ENCODE data around the gene ARHGAP11A. TPM values are rescaled to one million over a fixed set of nuclear protein-coding genes. Genes with fewer than 3 reads are reported as not detected.
"Not testable (repeated sequence)": the region's sequence is repeated elsewhere in the genome, so short reads cannot be mapped to it uniquely, and the experiment has no call there.

Gene ARHGAP11A, protein sequence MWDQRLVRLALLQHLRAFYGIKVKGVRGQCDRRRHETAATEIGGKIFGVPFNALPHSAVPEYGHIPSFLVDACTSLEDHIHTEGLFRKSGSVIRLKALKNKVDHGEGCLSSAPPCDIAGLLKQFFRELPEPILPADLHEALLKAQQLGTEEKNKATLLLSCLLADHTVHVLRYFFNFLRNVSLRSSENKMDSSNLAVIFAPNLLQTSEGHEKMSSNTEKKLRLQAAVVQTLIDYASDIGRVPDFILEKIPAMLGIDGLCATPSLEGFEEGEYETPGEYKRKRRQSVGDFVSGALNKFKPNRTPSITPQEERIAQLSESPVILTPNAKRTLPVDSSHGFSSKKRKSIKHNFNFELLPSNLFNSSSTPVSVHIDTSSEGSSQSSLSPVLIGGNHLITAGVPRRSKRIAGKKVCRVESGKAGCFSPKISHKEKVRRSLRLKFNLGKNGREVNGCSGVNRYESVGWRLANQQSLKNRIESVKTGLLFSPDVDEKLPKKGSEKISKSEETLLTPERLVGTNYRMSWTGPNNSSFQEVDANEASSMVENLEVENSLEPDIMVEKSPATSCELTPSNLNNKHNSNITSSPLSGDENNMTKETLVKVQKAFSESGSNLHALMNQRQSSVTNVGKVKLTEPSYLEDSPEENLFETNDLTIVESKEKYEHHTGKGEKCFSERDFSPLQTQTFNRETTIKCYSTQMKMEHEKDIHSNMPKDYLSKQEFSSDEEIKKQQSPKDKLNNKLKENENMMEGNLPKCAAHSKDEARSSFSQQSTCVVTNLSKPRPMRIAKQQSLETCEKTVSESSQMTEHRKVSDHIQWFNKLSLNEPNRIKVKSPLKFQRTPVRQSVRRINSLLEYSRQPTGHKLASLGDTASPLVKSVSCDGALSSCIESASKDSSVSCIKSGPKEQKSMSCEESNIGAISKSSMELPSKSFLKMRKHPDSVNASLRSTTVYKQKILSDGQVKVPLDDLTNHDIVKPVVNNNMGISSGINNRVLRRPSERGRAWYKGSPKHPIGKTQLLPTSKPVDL
- total RNA-seq (25.2 TPM), polyA plus RNA-seq (4.4 TPM)
- long read RNA-seq, donor 1, result 0 reads
- long read RNA-seq, donor 2, result 0 reads
- long read RNA-seq, donor 3, full-length matches to known transcripts, result 3 of 13 reads
- long read RNA-seq, donor 3, partial matches to known transcripts, result 10 of 13 reads
- long read RNA-seq, donor 3, other reads (novel, unspliced or antisense), result 0 of 13 reads
- long read RNA-seq, donor 4, full-length matches to known transcripts, result 1 of 1 reads
- long read RNA-seq, donor 4, partial matches to known transcripts, result 0 of 1 reads
- long read RNA-seq, donor 4, other reads (novel, unspliced or antisense), result 0 of 1 reads
- long read RNA-seq, donor 5, full-length matches to known transcripts, result 4 of 30 reads
- long read RNA-seq, donor 5, partial matches to known transcripts, result 26 of 30 reads
- long read RNA-seq, donor 5, other reads (novel, unspliced or antisense), result 0 of 30 reads
- long read RNA-seq, donor 6, full-length matches to known transcripts, result 4 of 27 reads
- long read RNA-seq, donor 6, partial matches to known transcripts, result 23 of 27 reads
- long read RNA-seq, donor 6, other reads (novel, unspliced or antisense), result 0 of 27 reads
- long read RNA-seq, donor 7, full-length matches to known transcripts, result 6 of 20 reads
- long read RNA-seq, donor 7, partial matches to known transcripts, result 14 of 20 reads
- long read RNA-seq, donor 7, other reads (novel, unspliced or antisense), result 0 of 20 reads
- long read RNA-seq, donor 8, partial matches to known transcripts, result 0 of 2 reads
- long read RNA-seq, donor 8, other reads (novel, unspliced or antisense), result 0 of 2 reads
- long read RNA-seq, donor 9, full-length matches to known transcripts, result 3 of 22 reads
- long read RNA-seq, donor 9, partial matches to known transcripts, result 19 of 22 reads
- long read RNA-seq, donor 9, other reads (novel, unspliced or antisense), result 0 of 22 reads
- long read RNA-seq, donor 10, full-length matches to known transcripts, result 4 of 14 reads
- long read RNA-seq, donor 10, partial matches to known transcripts, result 10 of 14 reads
- long read RNA-seq, donor 10, other reads (novel, unspliced or antisense), result 0 of 14 reads

DNA sequence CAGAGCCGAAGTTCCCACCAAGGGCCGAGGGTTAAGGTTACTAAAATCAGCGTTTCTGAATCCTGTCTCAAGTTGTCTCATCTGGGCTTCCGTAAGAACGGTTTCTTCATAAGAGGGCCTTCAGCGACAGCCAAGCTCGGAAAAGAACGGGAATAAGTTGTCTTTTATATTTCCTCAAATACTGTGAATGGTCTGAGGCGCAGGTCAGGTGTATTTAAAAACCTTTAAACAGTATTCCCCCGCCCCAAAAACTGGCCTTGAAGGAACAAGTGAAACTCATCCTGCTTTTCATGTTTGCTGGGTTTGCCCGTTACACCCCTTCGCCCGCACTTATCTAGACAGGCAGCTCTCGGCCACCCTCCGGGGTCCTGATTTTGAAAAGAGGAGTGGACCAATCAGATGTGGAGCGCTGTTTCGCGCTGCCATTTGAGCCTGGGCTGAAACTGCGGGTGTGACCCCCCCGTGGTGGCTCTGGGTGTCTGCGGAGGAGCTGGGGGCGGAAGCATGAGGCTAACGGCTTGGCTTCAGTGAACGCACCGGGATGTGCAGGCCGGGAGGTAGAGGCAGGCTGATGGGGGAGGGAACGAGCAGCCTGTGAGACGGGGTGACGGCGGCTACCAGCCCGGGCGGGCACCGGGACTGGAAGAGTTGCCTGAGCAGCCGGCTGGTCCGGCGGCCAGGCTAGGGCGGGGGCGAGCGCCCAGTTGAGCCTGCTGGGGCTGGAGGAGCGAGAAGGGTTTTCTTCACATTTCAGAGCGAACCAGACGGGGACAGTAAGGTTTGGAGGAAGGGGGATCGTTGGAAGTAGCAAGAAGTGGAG, at the start of gene ARHGAP11A:
Gene ARHGAP11A (plus strand): TSS at position 454 of the 820 bp plus-strand sequence. CDS start 708 bp downstream, outside the sequence.
- peak within 1 kb of the TSS; percentile 67 to 87 for H3K27ac ChIP-seq (ENCODE audit: low read depth in 1 of 2, low read length in 1 of 2)
- not testable (repeated sequence) for H3K9me3 ChIP-seq (ENCODE audit: control insufficient read depth in 2 of 2, insufficient read depth in 1 of 2, low read length in 1 of 2); H3K36me3 ChIP-seq (ENCODE audit: control insufficient read depth in 2 of 2, insufficient read depth in 2 of 2, low read length in 1 of 2); H3K27me3 ChIP-seq (ENCODE audit: control insufficient read depth in 2 of 2, insufficient read depth in 1 of 2, low read length in 1 of 2); H3K4me1 ChIP-seq (ENCODE audit: control insufficient read depth in 2 of 2, insufficient read depth in 2 of 2, low read length in 2 of 2)
- under 1% methylated on average over 33 of the region's 43 CpGs for WGBS
- peak; percentile 80 to 97 (median 89) for DNase-seq (ENCODE audit: low read depth in 6 of 9, low spot score in 9 of 9)
- peak within 1 kb of the TSS; percentile 50 to 63 for H3K4me3 ChIP-seq (ENCODE audit: low read length in 2 of 2)

DNA sequence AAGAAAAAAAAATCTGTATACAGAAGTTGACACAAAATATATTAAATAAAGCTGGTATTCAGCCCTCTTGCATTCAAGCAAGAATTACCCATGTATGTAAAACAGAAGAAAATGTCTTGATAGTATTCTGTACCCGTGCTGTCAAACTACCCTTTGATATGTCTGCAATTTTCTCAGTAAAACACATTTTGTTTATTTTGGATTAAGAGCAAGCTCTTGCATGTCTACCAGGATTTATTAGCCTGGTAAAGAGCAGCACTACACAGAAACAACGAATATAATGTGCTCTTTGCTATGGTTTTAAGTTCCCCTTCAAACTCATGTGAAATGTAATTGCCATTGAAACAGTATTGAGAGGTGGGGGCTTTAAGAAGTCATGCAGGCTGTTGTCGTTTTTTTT, 46.3 kb upstream of the ARHGAP11A start:
- H3K4me1 ChIP-seq (ENCODE audit: control insufficient read depth in 2 of 2, insufficient read depth in 2 of 2, low read length in 2 of 2); H3K36me3 ChIP-seq (ENCODE audit: control insufficient read depth in 2 of 2, insufficient read depth in 2 of 2, low read length in 1 of 2); H3K4me3 ChIP-seq (ENCODE audit: low read length in 2 of 2); H3K27ac ChIP-seq (ENCODE audit: low read depth in 1 of 2, low read length in 1 of 2); H3K27me3 ChIP-seq (ENCODE audit: control insufficient read depth in 2 of 2, insufficient read depth in 1 of 2, low read length in 1 of 2); H3K9me3 ChIP-seq (ENCODE audit: control insufficient read depth in 2 of 2, insufficient read depth in 1 of 2, low read length in 1 of 2); DNase-seq (ENCODE audit: low read depth in 6 of 9, low spot score in 9 of 9): not testable (repeated sequence)
- 85% methylated on average over 1 of the region's 3 CpGs for WGBS

DNA sequence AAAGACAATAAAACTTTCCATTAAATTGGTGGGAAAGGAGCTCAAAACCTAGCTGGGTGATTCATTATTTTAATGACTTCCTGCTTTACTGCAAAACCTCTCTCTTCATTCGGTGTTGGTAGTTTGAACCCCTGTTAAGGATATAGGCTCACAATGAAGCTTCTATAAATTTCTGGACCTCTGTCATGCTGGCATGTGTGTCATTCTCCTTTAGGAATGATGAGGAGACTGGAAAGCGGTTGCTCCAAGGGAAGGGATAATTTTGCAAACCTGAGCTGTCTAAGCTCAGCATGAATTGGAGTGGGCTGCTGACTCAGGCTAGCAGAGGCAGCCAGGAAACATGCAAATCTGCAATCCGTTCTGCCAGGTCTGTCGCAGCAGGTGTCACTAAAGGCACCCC, 36.8 kb upstream of the ARHGAP11A start:
- H3K27ac ChIP-seq (ENCODE audit: low read depth in 1 of 2, low read length in 1 of 2); H3K4me3 ChIP-seq (ENCODE audit: low read length in 2 of 2); DNase-seq (ENCODE audit: low read depth in 6 of 9, low spot score in 9 of 9); H3K27me3 ChIP-seq (ENCODE audit: control insufficient read depth in 2 of 2, insufficient read depth in 1 of 2, low read length in 1 of 2); H3K4me1 ChIP-seq (ENCODE audit: control insufficient read depth in 2 of 2, insufficient read depth in 2 of 2, low read length in 2 of 2); H3K36me3 ChIP-seq (ENCODE audit: control insufficient read depth in 2 of 2, insufficient read depth in 2 of 2, low read length in 1 of 2); H3K9me3 ChIP-seq (ENCODE audit: control insufficient read depth in 2 of 2, insufficient read depth in 1 of 2, low read length in 1 of 2): not testable (repeated sequence)
- WGBS, result 15% methylated on average over 2 of the region's 4 CpGs

DNA sequence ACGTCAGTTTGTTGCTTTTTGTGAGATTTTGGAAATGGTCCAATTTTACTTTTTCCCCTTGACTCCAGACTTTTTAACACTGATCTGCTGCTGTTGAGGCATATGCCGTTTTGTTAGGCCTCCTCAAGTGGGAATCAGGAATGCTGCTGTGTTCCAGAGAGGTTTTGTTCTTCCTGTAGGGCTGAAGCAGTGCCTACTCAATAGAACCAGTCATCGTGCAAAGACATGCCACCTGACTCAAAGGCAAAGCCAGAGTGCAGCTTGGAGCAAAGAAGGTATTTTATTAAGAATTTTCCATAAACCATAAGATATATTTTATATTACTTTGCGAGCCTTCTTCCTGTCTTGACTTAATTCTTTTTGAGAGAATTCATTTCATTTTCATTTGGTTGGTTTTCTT, 29.5 kb upstream of the ARHGAP11A start:
- not testable (repeated sequence) for H3K27ac ChIP-seq (ENCODE audit: low read depth in 1 of 2, low read length in 1 of 2); DNase-seq (ENCODE audit: low read depth in 6 of 9, low spot score in 9 of 9); H3K4me1 ChIP-seq (ENCODE audit: control insufficient read depth in 2 of 2, insufficient read depth in 2 of 2, low read length in 2 of 2); H3K9me3 ChIP-seq (ENCODE audit: control insufficient read depth in 2 of 2, insufficient read depth in 1 of 2, low read length in 1 of 2); H3K4me3 ChIP-seq (ENCODE audit: low read length in 2 of 2); H3K36me3 ChIP-seq (ENCODE audit: control insufficient read depth in 2 of 2, insufficient read depth in 2 of 2, low read length in 1 of 2); H3K27me3 ChIP-seq (ENCODE audit: control insufficient read depth in 2 of 2, insufficient read depth in 1 of 2, low read length in 1 of 2)
- WGBS, result 76% methylated on average over 3 of the region's 4 CpGs

DNA sequence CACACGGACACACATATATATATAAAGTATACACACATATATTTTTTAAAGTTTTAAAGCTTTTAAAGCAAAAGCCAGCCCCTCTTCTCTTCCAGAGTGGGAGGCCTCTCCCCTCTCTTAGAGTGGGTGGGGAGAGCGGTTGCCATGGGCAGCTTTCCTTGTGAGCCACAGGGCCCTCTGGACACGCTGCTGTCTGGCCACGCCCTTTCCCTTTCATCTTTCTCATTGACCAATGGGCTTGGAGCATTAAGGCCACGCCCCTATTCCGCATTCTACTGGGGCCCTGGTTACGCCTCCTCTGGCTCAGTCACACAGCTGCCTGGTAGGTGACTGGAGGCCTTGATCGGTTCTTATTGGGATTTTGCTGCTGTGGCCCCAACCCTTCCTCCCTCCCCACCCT, 22.2 kb upstream of the ARHGAP11A start, which contains the start of gene GOLGA8N:
Gene GOLGA8N (plus strand): TSS at position 306 of the 400 bp plus-strand sequence.
- H3K4me3 ChIP-seq (ENCODE audit: low read length in 2 of 2); H3K36me3 ChIP-seq (ENCODE audit: control insufficient read depth in 2 of 2, insufficient read depth in 2 of 2, low read length in 1 of 2); H3K9me3 ChIP-seq (ENCODE audit: control insufficient read depth in 2 of 2, insufficient read depth in 1 of 2, low read length in 1 of 2); DNase-seq (ENCODE audit: low read depth in 6 of 9, low spot score in 9 of 9); H3K27me3 ChIP-seq (ENCODE audit: control insufficient read depth in 2 of 2, insufficient read depth in 1 of 2, low read length in 1 of 2); H3K4me1 ChIP-seq (ENCODE audit: control insufficient read depth in 2 of 2, insufficient read depth in 2 of 2, low read length in 2 of 2); H3K27ac ChIP-seq (ENCODE audit: low read depth in 1 of 2, low read length in 1 of 2): not testable (repeated sequence)
- WGBS, result 89% methylated on average over 1 of the region's 8 CpGs

DNA sequence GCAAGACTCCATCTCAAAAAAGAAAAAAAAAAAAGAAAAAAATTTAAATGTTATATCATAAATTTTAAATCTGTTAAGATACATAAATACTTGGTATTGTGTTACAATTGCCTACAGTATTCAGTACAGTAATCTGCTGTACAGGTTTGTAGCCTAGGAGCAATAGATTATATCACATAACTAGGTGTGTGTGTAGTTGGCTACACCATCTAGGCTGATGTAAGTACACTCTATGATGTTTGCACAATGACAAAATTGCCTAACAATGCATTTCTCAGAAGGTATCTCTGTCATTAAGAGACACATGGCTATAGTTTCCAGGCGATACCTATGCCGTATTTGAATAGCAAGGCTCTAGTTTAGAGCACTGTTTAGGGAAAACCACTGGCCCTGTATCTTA, 5.8 kb upstream of the ARHGAP11A start:
- H3K36me3 ChIP-seq (ENCODE audit: control insufficient read depth in 2 of 2, insufficient read depth in 2 of 2, low read length in 1 of 2); H3K9me3 ChIP-seq (ENCODE audit: control insufficient read depth in 2 of 2, insufficient read depth in 1 of 2, low read length in 1 of 2); H3K4me1 ChIP-seq (ENCODE audit: control insufficient read depth in 2 of 2, insufficient read depth in 2 of 2, low read length in 2 of 2); DNase-seq (ENCODE audit: low read depth in 6 of 9, low spot score in 9 of 9); H3K27me3 ChIP-seq (ENCODE audit: control insufficient read depth in 2 of 2, insufficient read depth in 1 of 2, low read length in 1 of 2); H3K4me3 ChIP-seq (ENCODE audit: low read length in 2 of 2); H3K27ac ChIP-seq (ENCODE audit: low read depth in 1 of 2, low read length in 1 of 2): not testable (repeated sequence)
- 97% methylated on average over 2 of the region's 2 CpGs for WGBS

DNA sequence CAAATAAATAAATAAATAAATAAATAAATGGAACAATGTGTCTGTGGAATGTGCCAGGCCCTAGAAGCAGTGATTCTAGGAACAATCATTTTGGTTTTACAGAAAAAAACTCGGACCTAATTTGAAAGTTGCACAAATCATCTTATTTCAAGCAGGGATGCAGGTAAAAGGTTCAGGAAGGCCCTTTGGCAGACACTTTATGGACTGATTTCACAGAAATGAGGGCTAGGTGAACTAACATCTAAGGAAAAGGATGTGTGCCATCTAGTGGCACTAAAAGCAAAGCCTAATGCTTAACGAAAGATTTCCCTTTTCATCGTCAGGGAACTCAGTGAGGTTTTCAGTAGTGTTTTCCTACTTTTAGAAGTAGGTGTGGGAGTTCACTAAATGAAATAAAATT, 4.6 kb upstream of the ARHGAP11A start:
- H3K36me3 ChIP-seq (ENCODE audit: control insufficient read depth in 2 of 2, insufficient read depth in 2 of 2, low read length in 1 of 2); H3K4me1 ChIP-seq (ENCODE audit: control insufficient read depth in 2 of 2, insufficient read depth in 2 of 2, low read length in 2 of 2); H3K4me3 ChIP-seq (ENCODE audit: low read length in 2 of 2); H3K9me3 ChIP-seq (ENCODE audit: control insufficient read depth in 2 of 2, insufficient read depth in 1 of 2, low read length in 1 of 2); H3K27ac ChIP-seq (ENCODE audit: low read depth in 1 of 2, low read length in 1 of 2); H3K27me3 ChIP-seq (ENCODE audit: control insufficient read depth in 2 of 2, insufficient read depth in 1 of 2, low read length in 1 of 2): not testable (repeated sequence)
- peak in 2 of 9 donors; percentile 21 to 50 for DNase-seq (ENCODE audit: low read depth in 6 of 9, low spot score in 9 of 9)
- 5% methylated on average over 2 of the region's 3 CpGs for WGBS

Data from thymus (tissue), 14 donors.